ENCODE results near the gene PLXNA2. TPM values are rescaled to one million over a fixed set of nuclear protein-coding genes. Genes with fewer than 3 reads are reported as not detected.
A peak's percentile ranks its signal among the peaks of the same experiment; 100 is the strongest.

Gene PLXNA2
- total RNA-seq, 1 experiment from 2014 or later = 10.2 TPM

GRCh38 chr1:208189716-208190115 is 54.5 kb downstream of the PLXNA2 start:
- no peak for TF ChIP-seq CTCF (conservative IDR thresholded peaks at IDR 0.05)
- H3K79me2 ChIP-seq (ENCODE audit: low read depth) = peaks cover 11% of the 10 kb centered on the region; the same call in 1 of the 2 replicates
- peaks cover 42% of the 10 kb centered on the region for H3K4me1 ChIP-seq (replicated peaks; ENCODE audit: insufficient read depth)
- no peaks in the 10 kb centered on the region for H4K20me1 ChIP-seq (ENCODE audit: insufficient read depth)
- no peak overlapping the region for H2AFZ ChIP-seq
- intact Hi-C loops (cut with micrococcal nuclease; ENCODE audit: unreplicated experiment) = loop anchor here (1.0 to 10.0 kb wide), 2 partner anchors 12 to 365 kb away; no protein-coding TSS in a partner anchor
- POLR2A ChIA-PET (ENCODE audit: unreplicated experiment) = interaction anchor here (0.6 to 0.7 kb wide), 2 partner anchors 18 to 42 kb away, joined by 3 to 4 read pairs; no protein-coding TSS in a partner anchor
- no peak for DNase-seq
- no peaks in the 10 kb centered on the region for H3K9me2 ChIP-seq (ENCODE audit: insufficient read depth)
- H3K27me3 ChIP-seq (ENCODE audit: insufficient read depth, low read depth) = no peaks in the 10 kb centered on the region
- peaks cover 22% of the 10 kb centered on the region for H3F3A ChIP-seq (ENCODE audit: insufficient read depth, low read depth)
- H3K9me3 ChIP-seq (ENCODE audit: insufficient read depth, low read depth) = no peaks in the 10 kb centered on the region
- H3K36me3 ChIP-seq (ENCODE audit: low read depth) = no peaks in the 10 kb centered on the region
- H3K27ac ChIP-seq = no peak overlapping the region
- no TSS peak for BruUV-seq (replicated peaks)
- no peak overlapping the region for H3K4me3 ChIP-seq
- H3K4me2 ChIP-seq = 0 out of 2 replicates have a peak overlapping the region, but pooled peaks have one; percentile 34
- CTCF ChIA-PET = interaction anchor here (0.7 to 1.1 kb wide), 3 partner anchors 13 to 257 kb away, joined by 3 to 6 read pairs (median 4); no protein-coding TSS in a partner anchor

GRCh38 chr1:208189183-208189582 is 55.0 kb downstream of the PLXNA2 start:
- H3K79me2 ChIP-seq (ENCODE audit: low read depth) = peaks cover 11% of the 10 kb centered on the region; the same call in 1 of the 2 replicates
- H3K27me3 ChIP-seq (ENCODE audit: insufficient read depth, low read depth) = no peaks in the 10 kb centered on the region
- no peak overlapping the region for H3K4me3 ChIP-seq
- no peak overlapping the region for H2AFZ ChIP-seq
- no TSS peak for BruUV-seq (replicated peaks)
- TF ChIP-seq EZH2 (IDR thresholded peaks at IDR 0.05; ENCODE audit: low read depth) = no peak
- TF ChIP-seq CTCF (conservative IDR thresholded peaks at IDR 0.05) = no peak
- H3K4me2 ChIP-seq = peak overlapping the region; percentile 34; the same call in 1 of the 2 replicates
- no peaks in the 10 kb centered on the region for H3K9me3 ChIP-seq (ENCODE audit: insufficient read depth, low read depth)
- no peaks in the 10 kb centered on the region for H4K20me1 ChIP-seq (ENCODE audit: insufficient read depth)
- H3K4me1 ChIP-seq (replicated peaks; ENCODE audit: insufficient read depth) = peaks cover 45% of the 10 kb centered on the region
- H3F3A ChIP-seq (ENCODE audit: insufficient read depth, low read depth) = peaks cover 24% of the 10 kb centered on the region
- no peaks in the 10 kb centered on the region for H3K36me3 ChIP-seq (ENCODE audit: low read depth)
- DNase-seq = peak; percentile 51 to 56
- POLR2A ChIA-PET (ENCODE audit: unreplicated experiment) = interaction anchor here (0.6 to 0.7 kb wide), 3 partner anchors 10 to 43 kb away, joined by 3 to 28 read pairs (median 4); no protein-coding TSS in a partner anchor
- CTCF ChIA-PET = interaction anchor here (0.6 to 1.1 kb wide), 6 partner anchors 10 to 257 kb away, joined by 3 to 8 read pairs (median 4); partner anchors contain the start of gene PLXNA2
- intact Hi-C loops (cut with micrococcal nuclease; ENCODE audit: unreplicated experiment) = loop anchor here (1.0 to 10.0 kb wide), 2 partner anchors 12 to 364 kb away; no protein-coding TSS in a partner anchor
- H3K27ac ChIP-seq = no peak overlapping the region
- no peaks in the 10 kb centered on the region for H3K9me2 ChIP-seq (ENCODE audit: insufficient read depth)

- no peaks in the 10 kb centered on the region for H3K27me3 ChIP-seq (ENCODE audit: insufficient read depth, low read depth)
- no peak for TF ChIP-seq EZH2 (IDR thresholded peaks at IDR 0.05; ENCODE audit: low read depth)
- no peak for TF ChIP-seq CTCF (conservative IDR thresholded peaks at IDR 0.05)
- no peak overlapping the region for H3K4me3 ChIP-seq
- peaks cover 50% of the 10 kb centered on the region for H3K4me1 ChIP-seq (replicated peaks; ENCODE audit: insufficient read depth)
- no peak overlapping the region for H3K27ac ChIP-seq
- peak overlapping the region; percentile 34; the same call in 1 of the 2 replicates for H3K4me2 ChIP-seq
- peaks cover 11% of the 10 kb centered on the region; the same call in 1 of the 2 replicates for H3K79me2 ChIP-seq (ENCODE audit: low read depth)
- no peaks in the 10 kb centered on the region for H3K36me3 ChIP-seq (ENCODE audit: low read depth)
- intact Hi-C loops (cut with micrococcal nuclease; ENCODE audit: unreplicated experiment) = loop anchor here (1.0 to 10.0 kb wide), 2 partner anchors 13 to 364 kb away; no protein-coding TSS in a partner anchor
- ChIA-PET CTCF (interaction anchor here (0.6 to 1.1 kb wide), 5 partner anchors 10 to 56 kb away, joined by 3 to 8 read pairs (median 5); partner anchors contain the start of gene PLXNA2), POLR2A (ENCODE audit: unreplicated experiment) (interaction anchor here (0.7 kb wide), 1 partner anchor 10 kb away, joined by 28 read pairs; no protein-coding TSS in a partner anchor)
- no peaks in the 10 kb centered on the region for H4K20me1 ChIP-seq (ENCODE audit: insufficient read depth)
- H2AFZ ChIP-seq = no peak overlapping the region
- H3K9me2 ChIP-seq (ENCODE audit: insufficient read depth) = no peaks in the 10 kb centered on the region
- no TSS peak for BruUV-seq (replicated peaks)
- DNase-seq = no peak
- H3F3A ChIP-seq (ENCODE audit: insufficient read depth, low read depth) = peaks cover 30% of the 10 kb centered on the region
- H3K9me3 ChIP-seq (ENCODE audit: insufficient read depth, low read depth) = no peaks in the 10 kb centered on the region
Measured at GRCh38 chr1:208188607-208189006, 55.6 kb downstream of the PLXNA2 start.

Measured in PC-9 (cell line).